A549 (cell line): ENCODE results near the gene BSND.

Source experiments
- CBX8 ChIP-seq: fragments of 200-600 bp; sonication (generic); IDR thresholded peaks from 2 replicates; pipeline ENCODE4 v1.6.1; 2016
- CTCF ChIP-seq: fragments of >200 bp; sonication (Bioruptor Twin); formaldehyde crosslinking; IDR thresholded peaks from 3 replicates; pipeline ENCODE4 v1.5.1; 2016
- ESRRA ChIP-seq: fragments of 150-350 bp; IDR thresholded peaks from 2 replicates; pipeline ENCODE4 v1.6.1; 2014; ENCODE audit warnings: mild to moderate bottlenecking, low read length, borderline replicate concordance
- JUN ChIP-seq, 2 experiments: fragments of >200 bp; sonication (Bioruptor Twin); formaldehyde crosslinking; IDR thresholded peaks; 2 replicates in 1 of 2; 3 replicates in 1 of 2; pipeline ENCODE4 v1.6.1; 2016 to 2017
- JUNB ChIP-seq: fragments of >200 bp; sonication (Bioruptor Twin); formaldehyde crosslinking; IDR thresholded peaks from 2 replicates; pipeline ENCODE4 v1.6.1; 2016
- KDM1A ChIP-seq: fragments of 200-600 bp; sonication (generic); IDR thresholded peaks from 2 replicates; pipeline ENCODE4 v1.6.1; 2016; ENCODE audit warnings: low read depth, mild to moderate bottlenecking
- MAFK ChIP-seq: fragments of 450-650 bp; IDR thresholded peaks from 2 replicates; pipeline ENCODE4 v1.6.1; 2014; ENCODE audit not compliant: partially characterized antibody
- MAX ChIP-seq: IDR thresholded peaks from 2 replicates; pipeline ENCODE4 v1.6.1; 2012
- PBX3 ChIP-seq: IDR thresholded peaks from 2 replicates; pipeline ENCODE4 v1.6.1; 2012
- POLR2A ChIP-seq: IDR thresholded peaks from 2 replicates; pipeline ENCODE4 v1.6.1; 2012; ENCODE audit warnings: mild to moderate bottlenecking, low read length
- RNF2 ChIP-seq: fragments of 200-600 bp; sonication (generic); IDR thresholded peaks from 2 replicates; pipeline ENCODE4 v1.6.1; 2016; ENCODE audit warnings: low read depth, mild to moderate bottlenecking, antibody characterized with exemption, moderate library complexity, borderline replicate concordance
- SMC3 ChIP-seq: fragments of >200 bp; sonication (Bioruptor Twin); formaldehyde crosslinking; IDR thresholded peaks from 3 replicates; pipeline ENCODE4 v1.6.1; 2018; ENCODE audit warnings: inconsistent platforms
- USF2 ChIP-seq: fragments of 450-650 bp; IDR thresholded peaks from 2 replicates; pipeline ENCODE4 v1.6.1; 2014; ENCODE audit warnings: antibody characterized with exemption

- TF ChIP-seq USF2 (no peak), CTCF (no peak), MAX (peak; percentile 71; the same call in 1 of the 2 replicates), RNF2 (no peak), POLR2A (no peak), CBX8 (no peak), KDM1A (no peak), MAFK (no peak), ESRRA (no peak), SMC3 (no peak), PBX3 (no peak), JUNB (no peak), JUN (IDR thresholded peaks at IDR 0.05) (no peak)
Measured at GRCh38 chr1:55039342-55040082, 40.8 kb downstream of the BSND start, which contains the start of gene PCSK9.
